BLaER1 (cell line): Measurements from ENCODE around the gene RNU6-9.

ENCODE experiments used
- H3K27ac ChIP-seq: shearing (Covaris generic); formaldehyde crosslinking; 2 replicates; pipeline ENCODE4 v1.8.1; 2022
- H3K27me3 ChIP-seq: shearing (Covaris generic); formaldehyde crosslinking; 2 replicates; pipeline ENCODE4 v1.8.1; 2022
- H3K36me3 ChIP-seq: shearing (Covaris generic); formaldehyde crosslinking; 2 replicates; pipeline ENCODE4 v1.8.1; 2022
- H3K4me1 ChIP-seq: shearing (Covaris generic); formaldehyde crosslinking; 2 replicates; pipeline ENCODE4 v1.8.1; 2022
- H3K4me2 ChIP-seq: shearing (Covaris generic); formaldehyde crosslinking; 2 replicates; pipeline ENCODE4 v1.8.1; 2022
- H3K4me3 ChIP-seq: shearing (Covaris generic); formaldehyde crosslinking; 2 replicates; pipeline ENCODE4 v1.8.1; 2022
- H3K9ac ChIP-seq: shearing (Covaris generic); formaldehyde crosslinking; 2 replicates; pipeline ENCODE4 v1.8.1; 2022
- H3K9me3 ChIP-seq: shearing (Covaris generic); formaldehyde crosslinking; 2 replicates; pipeline ENCODE4 v1.8.1; 2022
- H4K20me1 ChIP-seq: shearing (Covaris generic); formaldehyde crosslinking; 2 replicates; pipeline ENCODE4 v1.8.1; 2022
- Cebpa-rat ChIP-seq: shearing (Covaris generic); IDR thresholded peaks from 2 replicates; pipeline ENCODE4 v1.8.1; 2022

The RNU6-9 gene

GRCh38 chr19:940591-941291, 47.5 kb downstream of the RNU6-9 start:
- Histone ChIP-seq H3K27me3 (no peaks in the 10 kb centered on the region), H4K20me1 (peaks cover 100% of the 10 kb centered on the region), H3K4me3 (peak overlapping the region; percentile 58), H3K9ac (peak overlapping the region; percentile 49; the same call in 1 of the 2 replicates), H3K4me2 (peak overlapping the region; percentile 97), H3K27ac (peak overlapping the region; percentile 64), H3K4me1 (peaks cover 63% of the 10 kb centered on the region), H3K36me3 (peaks cover 62% of the 10 kb centered on the region), H3K9me3 (peaks cover 9% of the 10 kb centered on the region)
- TF ChIP-seq Cebpa-rat: no peak

GRCh38 chr19:941292-942132, 48.2 kb downstream of the RNU6-9 start:
- Histone ChIP-seq H3K27me3 (no peaks in the 10 kb centered on the region), H3K27ac (no peak overlapping the region; the same call in 1 of the 2 replicates), H3K36me3 (peaks cover 55% of the 10 kb centered on the region), H4K20me1 (peaks cover 100% of the 10 kb centered on the region), H3K9ac (0 out of 2 replicates have a peak overlapping the region, but pooled peaks have one; percentile 49), H3K4me3 (peak overlapping the region; percentile 58), H3K4me1 (peaks cover 64% of the 10 kb centered on the region), H3K9me3 (peaks cover 9% of the 10 kb centered on the region), H3K4me2 (peak overlapping the region; percentile 97)
- no peak for TF ChIP-seq Cebpa-rat

- Histone ChIP-seq H3K4me3 (no peak overlapping the region), H3K4me2 (peak overlapping the region; percentile 97), H3K27me3 (no peaks in the 10 kb centered on the region), H3K9ac (no peak overlapping the region), H3K27ac (no peak overlapping the region), H4K20me1 (peaks cover 100% of the 10 kb centered on the region), H3K9me3 (peaks cover 6% of the 10 kb centered on the region), H3K4me1 (peaks cover 70% of the 10 kb centered on the region), H3K36me3 (peaks cover 48% of the 10 kb centered on the region)
- TF ChIP-seq Cebpa-rat: no peak
Observed at GRCh38 chr19:942133-942645, 48.9 kb downstream of the RNU6-9 start.
